Fibroblast of lung (primary cell): ENCODE measurements around the gene RTBDN.

Experiments used
- EZH2 ChIP-seq: IDR thresholded peaks from 2 replicates; pipeline ENCODE4 v1.5.1; 2012; ENCODE audit warnings: low read length, control low read depth, mild to moderate bottlenecking; ENCODE audit errors: missing control alignments
- TF ChIP-seq, protein P1 (sequence below), 2 donors: IDR thresholded peaks in 1 of 2; conservative IDR thresholded peaks in 1 of 2; 1 replicate in 1 of 2; 2 replicates in 1 of 2; pipeline ENCODE4 v1.5.1; 2011 to 2012; ENCODE audit warnings: low read length in 2 of 2, control low read depth in 1 of 2, inconsistent platforms in 1 of 2, low read depth in 1 of 2, mild to moderate bottlenecking in 1 of 2

DNA sequence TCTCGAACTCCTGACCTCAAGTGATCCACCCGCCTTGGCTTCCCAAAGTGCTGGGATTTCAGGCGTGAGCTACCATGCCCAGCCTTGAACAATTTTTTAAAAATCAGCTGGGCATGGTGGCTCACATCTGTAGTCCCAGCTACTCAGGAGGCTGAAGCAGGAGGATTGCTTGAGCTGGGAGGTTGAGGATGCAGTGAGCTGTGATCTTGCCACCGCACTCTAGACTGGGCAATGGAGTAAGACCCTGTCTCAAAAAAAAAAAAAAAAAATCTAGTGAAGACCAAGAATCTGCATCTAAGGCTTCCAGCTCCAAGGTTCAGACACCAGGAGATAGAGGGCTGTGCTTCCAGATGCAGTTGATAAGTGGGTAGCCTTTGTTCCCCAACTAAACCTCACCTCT lies 29.8 kb upstream of the RTBDN start:
- TF ChIP-seq, protein P1, sequence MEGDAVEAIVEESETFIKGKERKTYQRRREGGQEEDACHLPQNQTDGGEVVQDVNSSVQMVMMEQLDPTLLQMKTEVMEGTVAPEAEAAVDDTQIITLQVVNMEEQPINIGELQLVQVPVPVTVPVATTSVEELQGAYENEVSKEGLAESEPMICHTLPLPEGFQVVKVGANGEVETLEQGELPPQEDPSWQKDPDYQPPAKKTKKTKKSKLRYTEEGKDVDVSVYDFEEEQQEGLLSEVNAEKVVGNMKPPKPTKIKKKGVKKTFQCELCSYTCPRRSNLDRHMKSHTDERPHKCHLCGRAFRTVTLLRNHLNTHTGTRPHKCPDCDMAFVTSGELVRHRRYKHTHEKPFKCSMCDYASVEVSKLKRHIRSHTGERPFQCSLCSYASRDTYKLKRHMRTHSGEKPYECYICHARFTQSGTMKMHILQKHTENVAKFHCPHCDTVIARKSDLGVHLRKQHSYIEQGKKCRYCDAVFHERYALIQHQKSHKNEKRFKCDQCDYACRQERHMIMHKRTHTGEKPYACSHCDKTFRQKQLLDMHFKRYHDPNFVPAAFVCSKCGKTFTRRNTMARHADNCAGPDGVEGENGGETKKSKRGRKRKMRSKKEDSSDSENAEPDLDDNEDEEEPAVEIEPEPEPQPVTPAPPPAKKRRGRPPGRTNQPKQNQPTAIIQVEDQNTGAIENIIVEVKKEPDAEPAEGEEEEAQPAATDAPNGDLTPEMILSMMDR (conservative IDR thresholded peaks at IDR 0.05 in 1 of 2, IDR thresholded peaks at IDR 0.05 in 1 of 2; ENCODE audit: low read depth in 1 of 2, low read length in 2 of 2): no peak
- TF ChIP-seq EZH2: no peak
